ELF-1 (cell line): Measurements from ENCODE around the gene BIRC3.

Experiments used
- DNase-seq: peaks from one replicate; pipeline ENCODE4 v3.0.0-alpha.2; 2016; ENCODE audit warnings: low read depth, low spot score

Gene BIRC3

GRCh38 chr11:102374633-102375424 lies 57.5 kb downstream of the BIRC3 start:
- DNase-seq: peak; percentile 55

GRCh38 chr11:102375720-102376399 lies 58.6 kb downstream of the BIRC3 start:
- no peak for DNase-seq

GRCh38 chr11:102377891-102378290 lies 60.6 kb downstream of the BIRC3 start:
- no peak for DNase-seq

- DNase-seq: no peak
These were observed 61.5 kb downstream of the BIRC3 start for GRCh38 chr11:102378818-102379217.

- DNase-seq: no peak
These were observed 65.1 kb downstream of the BIRC3 start for GRCh38 chr11:102382384-102382783.

GRCh38 chr11:102383839-102384238 lies 66.6 kb downstream of the BIRC3 start:
- DNase-seq: no peak

GRCh38 chr11:102384419-102385079 lies 67.3 kb downstream of the BIRC3 start:
- DNase-seq: no peak

- DNase-seq: no peak
These were observed 68.1 kb downstream of the BIRC3 start for GRCh38 chr11:102385085-102386007.

- no peak for DNase-seq
These were observed 69.0 kb downstream of the BIRC3 start for GRCh38 chr11:102386136-102386734.

- no peak for DNase-seq
These were observed 69.9 kb downstream of the BIRC3 start for GRCh38 chr11:102387043-102387781.
